HG03139 (cell line): ENCODE results near the gene TRMT112.

Experiments
- ATAC-seq: cut with Tn5 transposase; IDR thresholded peaks from one replicate; pipeline ENCODE4 v1.9.1; 2021; ENCODE audit not compliant: unreplicated experiment

The TRMT112 gene

DNA sequence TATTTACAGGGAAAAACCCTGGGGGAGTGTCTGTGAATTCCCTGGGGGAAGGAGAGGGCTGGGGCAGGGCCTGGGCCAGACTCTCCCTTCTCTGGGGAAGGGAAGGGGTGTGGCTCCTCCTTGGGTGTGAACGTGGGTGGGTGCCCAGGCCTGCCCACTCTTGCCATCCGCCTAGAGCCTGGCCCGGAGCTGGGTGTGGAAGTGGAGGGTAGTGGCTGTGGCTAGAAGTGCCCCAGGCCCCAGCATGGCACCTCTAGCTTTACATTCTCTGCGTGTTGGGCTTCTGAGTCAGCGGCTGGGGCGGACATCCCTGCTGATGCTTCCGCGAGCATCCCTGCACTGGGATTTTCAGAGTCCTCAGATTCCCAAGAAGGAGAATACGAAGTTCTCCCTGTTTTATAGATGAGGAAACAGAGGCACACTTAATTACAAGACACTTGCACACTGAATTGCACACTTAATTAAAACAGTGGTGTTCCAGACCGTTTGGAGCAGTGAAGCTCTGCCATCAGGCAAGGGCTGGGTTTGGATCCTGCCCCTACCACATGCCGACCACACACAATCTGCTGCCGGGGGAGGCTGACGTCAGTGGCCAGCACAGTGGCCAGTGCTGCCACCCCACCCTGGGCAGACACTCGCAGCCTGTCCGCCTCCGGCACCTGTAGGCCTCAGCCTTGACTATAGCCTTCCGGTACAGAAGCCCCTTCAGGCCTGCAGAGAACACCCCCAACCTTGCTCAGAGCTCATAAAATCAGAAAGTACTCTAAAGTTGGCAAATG lies 40.5 kb downstream of the TRMT112 start:
- ATAC-seq, result no peak

GRCh38 chr11:64275841-64276240 lies 41.5 kb downstream of the TRMT112 start:
- ATAC-seq, result no peak

GRCh38 chr11:64275031-64275800 lies 42.1 kb downstream of the TRMT112 start:
- ATAC-seq, result no peak

- peak; percentile 56 for ATAC-seq
These were observed 47.7 kb downstream of the TRMT112 start for GRCh38 chr11:64269540-64270220.

- no peak for ATAC-seq
These were observed 48.3 kb downstream of the TRMT112 start for GRCh38 chr11:64268893-64269539.

GRCh38 chr11:64268025-64268892 lies 49.1 kb downstream of the TRMT112 start:
- ATAC-seq, result no peak

GRCh38 chr11:64267207-64267945 lies 50.0 kb downstream of the TRMT112 start:
- no peak for ATAC-seq
